Measurements from ENCODE around the gene FZD7. TPM values are rescaled to one million over a fixed set of nuclear protein-coding genes. Genes with fewer than 3 reads are reported as not detected.

Gene FZD7
- total and polyA plus RNA-seq, 4 donors, result 3.9 to 31.7 (median 8.3) TPM

GRCh38 chr2:202025816-202026215 is 7.8 kb upstream of the FZD7 start:
- Histone ChIP-seq H3K27ac (ENCODE audit: low read depth in 1 of 2, low read length in 1 of 2) (no peak overlapping the region), H3K9ac (ENCODE audit: insufficient read depth in 1 of 2, low read length in 2 of 2) (no peak overlapping the region), H3K9me3 (ENCODE audit: control insufficient read depth in 4 of 4, insufficient read depth in 3 of 4, low read length in 3 of 4) (no peaks in the 10 kb centered on the region), H3K36me3 (ENCODE audit: control insufficient read depth in 4 of 4, insufficient read depth in 4 of 4, low read length in 4 of 4) (no peaks in the 10 kb centered on the region), H3K4me1 (ENCODE audit: control insufficient read depth in 5 of 5, insufficient read depth in 5 of 5, low read length in 5 of 5) (peaks cover 0 to 28% (median 16%) of the 10 kb centered on the region in 5 donors), H3K27me3 (ENCODE audit: control insufficient read depth in 3 of 3, insufficient read depth in 3 of 3, low read length in 2 of 3) (no peaks in the 10 kb centered on the region), H3K4me3 (no peak overlapping the region)
- ATAC-seq (ENCODE audit: insufficient read depth, low FRiP score) (no peak), DNase-seq (peak in 1 of 3 donors; percentile 33)
- WGBS, 2 donors, result 82 to 91% methylated on average over 5 of the region's 5 CpGs
- no peak for TF ChIP-seq CTCF (IDR thresholded peaks at IDR 0.05; ENCODE audit: control extremely low read depth, extremely low read depth)

- Histone ChIP-seq H3K9ac (ENCODE audit: insufficient read depth in 1 of 2, low read length in 2 of 2) (no peak overlapping the region), H3K9me3 (ENCODE audit: control insufficient read depth in 4 of 4, insufficient read depth in 3 of 4, low read length in 3 of 4) (no peaks in the 10 kb centered on the region), H3K36me3 (ENCODE audit: control insufficient read depth in 4 of 4, insufficient read depth in 4 of 4, low read length in 4 of 4) (no peaks in the 10 kb centered on the region), H3K27ac (ENCODE audit: low read depth in 1 of 2, low read length in 1 of 2) (no peak overlapping the region), H3K4me1 (ENCODE audit: control insufficient read depth in 5 of 5, insufficient read depth in 5 of 5, low read length in 5 of 5) (peaks cover 0 to 35% (median 16%) of the 10 kb centered on the region in 5 donors), H3K27me3 (ENCODE audit: control insufficient read depth in 3 of 3, insufficient read depth in 3 of 3, low read length in 2 of 3) (no peaks in the 10 kb centered on the region), H3K4me3 (no peak overlapping the region)
- TF ChIP-seq CTCF (IDR thresholded peaks at IDR 0.05; ENCODE audit: control extremely low read depth, extremely low read depth), result no peak
- DNase-seq (no peak), ATAC-seq (ENCODE audit: insufficient read depth, low FRiP score) (no peak)
- 84 to 87% methylated on average over 5 of the region's 5 CpGs for WGBS, 2 donors
These were observed 7.1 kb upstream of the FZD7 start for GRCh38 chr2:202026507-202026906.

- no peak for TF ChIP-seq CTCF (IDR thresholded peaks at IDR 0.05; ENCODE audit: control extremely low read depth, extremely low read depth)
- Histone ChIP-seq H3K9me3 (ENCODE audit: control insufficient read depth in 4 of 4, insufficient read depth in 3 of 4, low read length in 3 of 4) (peaks cover 0 to 4% (median 0%) of the 10 kb centered on the region in 4 donors), H3K4me1 (ENCODE audit: control insufficient read depth in 5 of 5, insufficient read depth in 5 of 5, low read length in 5 of 5) (peaks cover 0 to 36% (median 13%) of the 10 kb centered on the region in 5 donors), H3K27ac (ENCODE audit: low read depth in 1 of 2, low read length in 1 of 2) (no peak overlapping the region), H3K9ac (ENCODE audit: insufficient read depth in 1 of 2, low read length in 2 of 2) (no peak overlapping the region), H3K36me3 (ENCODE audit: control insufficient read depth in 4 of 4, insufficient read depth in 4 of 4, low read length in 4 of 4) (peaks cover 0 to 2% (median 0%) of the 10 kb centered on the region in 4 donors), H3K27me3 (ENCODE audit: control insufficient read depth in 3 of 3, insufficient read depth in 3 of 3, low read length in 2 of 3) (no peaks in the 10 kb centered on the region), H3K4me3 (no peak overlapping the region)
- ATAC-seq (ENCODE audit: insufficient read depth, low FRiP score), result no peak
- peak; percentile 26 to 83 (median 74) for DNase-seq
- 87 to 95% methylated on average over 4 of the region's 4 CpGs for WGBS, 2 donors
These were observed 3.0 kb upstream of the FZD7 start for GRCh38 chr2:202030691-202031090.
